AG04450 (cell line): ENCODE results near the gene MYO18A. TPM values are rescaled to one million over a fixed set of nuclear protein-coding genes. Genes with fewer than 3 reads are reported as not detected.

Source experiments
- CTCF ChIA-PET: fragments of 300-600, 350-600 bp; formaldehyde crosslinking; extraction: SDS; loops from one replicate; lab custom pipeline; 2022; ENCODE audit warnings: antibody characterized with exemption, inconsistent platforms; lab: Charles Lee
- POLR2A ChIA-PET: fragments of 350-600 bp; formaldehyde crosslinking; extraction: SDS; loops from one replicate; lab custom pipeline; 2021; ENCODE audit warnings: antibody characterized with exemption, inconsistent platforms; lab: Yijun Ruan, JAX
- DNase-seq: peaks from one replicate; pipeline ENCODE4 v3.0.0-alpha.2; 2011; ENCODE audit warnings: low read depth, low spot score
- H3K27ac ChIP-seq: one replicate; pipeline ENCODE4 v1.5.1; 2012; ENCODE audit warnings: low read depth, low read length, control low read depth
- H3K27me3 ChIP-seq: one replicate; pipeline ENCODE4 v1.6.0; 2012; ENCODE audit warnings: low read length; ENCODE audit not compliant: control insufficient read depth, insufficient read depth
- H3K4me3 ChIP-seq: 2 replicates; pipeline ENCODE4 v1.5.1; 2011; ENCODE audit warnings: mild to moderate bottlenecking, low read depth, low read length, control low read depth
- H3K9me3 ChIP-seq: 2 replicates; pipeline ENCODE4 v1.5.1; 2012; ENCODE audit warnings: low read length; ENCODE audit not compliant: control insufficient read depth, insufficient read depth
- CTCF ChIP-seq: IDR thresholded peaks from 2 replicates; pipeline ENCODE4 v1.5.1; 2011; ENCODE audit warnings: low read depth, low read length, control low read depth, inconsistent platforms
- polyA plus RNA-seq: library from polyadenylated mRNA; depleted of rRNA; stranded (reverse); fragments of >200 nt; gene quantifications from 2 replicates; pipeline ENCODE4 v1.2.3, GENCODE V29; 2011

Gene MYO18A
- polyA plus RNA-seq, 1 experiment: 9.8 TPM

GRCh38 chr17:29135464-29135863 is 44.7 kb downstream of the MYO18A start:
- Histone ChIP-seq H3K9me3 (no peaks in the 10 kb centered on the region), H3K27ac (no peak overlapping the region), H3K4me3 (no peak overlapping the region), H3K27me3 (no peaks in the 10 kb centered on the region)
- no peak for TF ChIP-seq CTCF
- CTCF ChIA-PET: interaction anchor here (1.0 to 3.6 kb wide), 2 partner anchors 11 to 84 kb away, joined by 3 to 21 read pairs; no protein-coding TSS in a partner anchor
- DNase-seq: no peak
- POLR2A ChIA-PET: interaction anchor here (0.6 kb wide), 1 partner anchor 416 kb away, joined by 3 read pairs; the partner anchor contains the start of gene RPL23A

- DNase-seq: no peak
- H3K27me3 ChIP-seq: no peaks in the 10 kb centered on the region
- H3K27ac ChIP-seq: peak overlapping the region; percentile 96
- H3K4me3 ChIP-seq: no peak overlapping the region
- ChIA-PET CTCF (interaction anchor here (0.6 to 3.7 kb wide), 10 partner anchors 9 to 236 kb away, joined by 3 to 28 read pairs (median 10); no protein-coding TSS in a partner anchor), POLR2A (interaction anchor here (1.1 to 1.5 kb wide), 3 partner anchors 8 to 182 kb away, joined by 3 to 4 read pairs (median 3); partner anchors contain the start of gene PHF12)
- H3K9me3 ChIP-seq: no peaks in the 10 kb centered on the region
- TF ChIP-seq CTCF: no peak
These were observed 47.0 kb downstream of the MYO18A start for GRCh38 chr17:29133121-29133713.

- no peak overlapping the region for H3K4me3 ChIP-seq
- no peaks in the 10 kb centered on the region for H3K27me3 ChIP-seq
- TF ChIP-seq CTCF: no peak
- peak; percentile 61 for DNase-seq
- ChIA-PET CTCF (interaction anchor here (0.6 to 3.7 kb wide), 11 partner anchors 8 to 238 kb away, joined by 3 to 28 read pairs (median 9); no protein-coding TSS in a partner anchor), POLR2A (interaction anchor here (0.7 to 1.9 kb wide), 7 partner anchors 8 to 181 kb away, joined by 3 to 4 read pairs (median 3); partner anchors contain the start of genes NUFIP2 and PHF12)
- H3K9me3 ChIP-seq: no peaks in the 10 kb centered on the region
- peak overlapping the region; percentile 96 for H3K27ac ChIP-seq
These were observed 48.1 kb downstream of the MYO18A start for GRCh38 chr17:29131814-29132682.

- H3K4me3 ChIP-seq: no peak overlapping the region
- DNase-seq: no peak
- H3K27ac ChIP-seq: no peak overlapping the region
- CTCF ChIA-PET: interaction anchor here (1.0 to 3.7 kb wide), 4 partner anchors 13 to 90 kb away, joined by 3 to 14 read pairs (median 7); partner anchors contain the start of gene MYO18A
- no peak for TF ChIP-seq CTCF
- H3K9me3 ChIP-seq: no peaks in the 10 kb centered on the region
- H3K27me3 ChIP-seq: no peaks in the 10 kb centered on the region
- POLR2A ChIA-PET: no interaction called here
These were observed 50.5 kb downstream of the MYO18A start for GRCh38 chr17:29129731-29130130.
